Ovary (tissue), 3 donors: ENCODE data around the gene PCDHGC5.

Experiments used
- EP300 ChIP-seq: sonication (generic); formaldehyde crosslinking; IDR thresholded peaks from one replicate; pipeline ENCODE4 v1.6.1; 2017; ENCODE audit warnings: antibody characterized with exemption
- POLR2A ChIP-seq: fragments of 450-650 bp; IDR thresholded peaks from one replicate; pipeline ENCODE4 v1.6.1; 2017; ENCODE audit warnings: antibody characterized with exemption, mild to moderate bottlenecking, moderate library complexity
- TF ChIP-seq, protein P1 (sequence below), 3 donors: fragments of 450-650 bp in 2 of 3; fragments of 200-600 bp in 1 of 3; IDR thresholded peaks; one replicate each; pipeline versions ENCODE4 v1.5.1 to v1.8.0; 2016 to 2022; ENCODE audit warnings: antibody characterized with exemption in 3 of 3, mild to moderate bottlenecking in 1 of 3
- donor health status: DM: no; HTN: no; CAD: no.

DNA sequence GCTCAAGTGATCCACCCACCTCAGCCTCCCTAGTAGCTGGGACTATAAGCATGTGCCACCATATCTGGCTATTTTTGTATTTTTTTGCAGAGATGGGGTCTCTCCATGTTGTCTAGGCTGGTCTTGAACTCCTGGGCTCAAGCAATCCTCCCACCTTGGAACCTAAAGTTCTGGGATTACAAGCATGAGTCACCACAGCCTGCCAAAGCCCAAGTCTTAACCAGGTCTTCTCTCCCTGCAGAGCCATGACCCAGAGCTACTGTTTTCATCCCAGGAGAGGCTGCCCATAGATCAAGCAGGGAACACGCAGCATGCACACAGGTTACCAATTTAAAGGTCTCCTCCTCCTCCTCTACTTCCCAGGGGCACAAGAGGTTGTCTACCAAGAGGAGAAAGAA is 29.7 kb downstream of the PCDHGC5 start:
- TF ChIP-seq, protein P1, sequence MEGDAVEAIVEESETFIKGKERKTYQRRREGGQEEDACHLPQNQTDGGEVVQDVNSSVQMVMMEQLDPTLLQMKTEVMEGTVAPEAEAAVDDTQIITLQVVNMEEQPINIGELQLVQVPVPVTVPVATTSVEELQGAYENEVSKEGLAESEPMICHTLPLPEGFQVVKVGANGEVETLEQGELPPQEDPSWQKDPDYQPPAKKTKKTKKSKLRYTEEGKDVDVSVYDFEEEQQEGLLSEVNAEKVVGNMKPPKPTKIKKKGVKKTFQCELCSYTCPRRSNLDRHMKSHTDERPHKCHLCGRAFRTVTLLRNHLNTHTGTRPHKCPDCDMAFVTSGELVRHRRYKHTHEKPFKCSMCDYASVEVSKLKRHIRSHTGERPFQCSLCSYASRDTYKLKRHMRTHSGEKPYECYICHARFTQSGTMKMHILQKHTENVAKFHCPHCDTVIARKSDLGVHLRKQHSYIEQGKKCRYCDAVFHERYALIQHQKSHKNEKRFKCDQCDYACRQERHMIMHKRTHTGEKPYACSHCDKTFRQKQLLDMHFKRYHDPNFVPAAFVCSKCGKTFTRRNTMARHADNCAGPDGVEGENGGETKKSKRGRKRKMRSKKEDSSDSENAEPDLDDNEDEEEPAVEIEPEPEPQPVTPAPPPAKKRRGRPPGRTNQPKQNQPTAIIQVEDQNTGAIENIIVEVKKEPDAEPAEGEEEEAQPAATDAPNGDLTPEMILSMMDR (IDR thresholded peaks at IDR 0.05): no peak
- no peak for TF ChIP-seq EP300
- no peak for TF ChIP-seq POLR2A
